MCF 10A (cell line): ENCODE measurements around the gene POLR3A. TPM values are rescaled to one million over a fixed set of nuclear protein-coding genes. Genes with fewer than 3 reads are reported as not detected.
"Not testable (repeated sequence)": the region's sequence is repeated elsewhere in the genome, so short reads cannot be mapped to it uniquely, and the experiment has no call there.

Source experiments
- BruUV-seq: library from RNA; stranded (reverse); fragments of 400-500 nt; replicated peaks from 2 replicates; lab custom pipeline; 2021; lab: Mats Ljungman, UMichigan
- CTCF ChIA-PET: fragments of 300-600 bp; sonication (Branson Sonifier 250); formaldehyde crosslinking; extraction: SDS; loops from one replicate; lab custom pipeline; 2021; ENCODE audit warnings: antibody characterized with exemption, inconsistent platforms; lab: Yijun Ruan, JAX
- POLR2A ChIA-PET: fragments of 300-600, 350-650 bp; sonication (Branson Sonifier 250); formaldehyde crosslinking; extraction: SDS; loops from one replicate; lab custom pipeline; 2020; ENCODE audit warnings: antibody characterized with exemption, inconsistent platforms; lab: Yijun Ruan, JAX
- DNase-seq: peaks from one replicate; pipeline ENCODE4 v3.0.0-alpha.2; 2018; ENCODE audit not compliant: unreplicated experiment
- H3K27ac Mint-ChIP-seq: one replicate; pipeline ENCODE4 v1.8.0; 2022; ENCODE audit warnings: mild to moderate bottlenecking, low read depth, mixed read lengths; ENCODE audit not compliant: unreplicated experiment
- H3K27me3 Mint-ChIP-seq: one replicate; pipeline ENCODE4 v1.8.0; 2022; ENCODE audit warnings: mixed read lengths; ENCODE audit not compliant: insufficient read depth, unreplicated experiment
- H3K36me3 Mint-ChIP-seq: one replicate; pipeline ENCODE4 v1.8.0; 2022; ENCODE audit warnings: mild to moderate bottlenecking, moderate library complexity, mixed read lengths; ENCODE audit not compliant: insufficient read depth, unreplicated experiment
- H3K4me1 Mint-ChIP-seq: one replicate; pipeline ENCODE4 v1.8.0; 2022; ENCODE audit warnings: mixed read lengths; ENCODE audit not compliant: insufficient read depth, unreplicated experiment
- H3K4me3 Mint-ChIP-seq: one replicate; pipeline ENCODE4 v1.8.0; 2022; ENCODE audit warnings: mild to moderate bottlenecking, moderate library complexity, mixed read lengths; ENCODE audit not compliant: unreplicated experiment
- H3K9me3 Mint-ChIP-seq: one replicate; pipeline ENCODE4 v1.8.0; 2022; ENCODE audit warnings: mixed read lengths; ENCODE audit not compliant: unreplicated experiment
- CTCF ChIP-seq: fragments of 200-600 bp; IDR thresholded peaks from one replicate; pipeline ENCODE4 v1.8.0; 2022; ENCODE audit warnings: antibody characterized with exemption, mild to moderate bottlenecking; ENCODE audit not compliant: unreplicated experiment
- intact Hi-C: fragments of 100-400 bp; cut with micrococcal nuclease; formaldehyde crosslinking; loops from 2 replicates; pipeline ENCODE4 v1.14.1; 2022
- total RNA-seq: library from RNA; stranded (reverse); gene quantifications from 2 replicates; pipeline ENCODE4 v1.2.3, GENCODE V29; 2022

Gene POLR3A
- total RNA-seq, 1 experiment from 2014 or later = 19.1 TPM

DNA sequence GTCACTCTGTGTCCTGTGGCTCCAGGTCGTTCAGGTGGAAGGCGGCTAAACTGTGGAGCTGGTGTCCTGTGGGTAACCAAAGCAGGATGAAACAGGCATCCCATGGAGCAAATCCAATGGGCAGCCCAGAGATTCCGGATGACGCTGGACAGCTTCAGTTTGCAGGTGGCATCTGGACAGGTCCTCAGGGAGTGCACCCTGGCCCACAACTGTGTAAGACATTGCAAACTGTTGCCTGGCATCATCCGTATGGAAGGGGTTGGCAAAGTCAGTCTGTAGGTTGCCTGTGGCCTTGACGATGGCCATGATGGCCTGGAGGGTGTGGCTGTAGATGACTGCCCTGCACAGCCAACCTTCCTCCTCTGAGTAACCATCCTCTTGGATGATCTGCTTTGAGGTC is 39.8 kb upstream of the POLR3A start:
- TF ChIP-seq CTCF = no peak
- no peak for DNase-seq
- CTCF ChIA-PET = interaction anchor here (0.6 kb wide), 1 partner anchor 767 kb away, joined by 3 read pairs; no protein-coding TSS in a partner anchor
- Mint-ChIP-seq H3K4me1 (no peaks in the 10 kb centered on the region), H3K27me3 (no peaks in the 10 kb centered on the region), H3K36me3 (no peaks in the 10 kb centered on the region), H3K4me3 (no peak overlapping the region), H3K9me3 (no peaks in the 10 kb centered on the region), H3K27ac (no peak overlapping the region)
- intact Hi-C loops = no loop called here
- BruUV-seq = no TSS peak
- POLR2A ChIA-PET = no interaction called here

- no peak for DNase-seq
- peaks cover 19% of the 10 kb centered on the region for H3K27me3 Mint-ChIP-seq
- no peak overlapping the region for H3K27ac Mint-ChIP-seq
- ChIA-PET POLR2A (no interaction called here), CTCF (interaction anchor here (0.8 kb wide), 1 partner anchor 19 kb away, joined by 3 read pairs; no protein-coding TSS in a partner anchor)
- no peaks in the 10 kb centered on the region for H3K4me1 Mint-ChIP-seq
- BruUV-seq = no TSS peak
- intact Hi-C loops = no loop called here
- no peaks in the 10 kb centered on the region for H3K36me3 Mint-ChIP-seq
- no peak overlapping the region for H3K4me3 Mint-ChIP-seq
- no peaks in the 10 kb centered on the region for H3K9me3 Mint-ChIP-seq
- no peak for TF ChIP-seq CTCF
Observed at GRCh38 chr10:78066728-78067430, 37.6 kb upstream of the POLR3A start.

DNA sequence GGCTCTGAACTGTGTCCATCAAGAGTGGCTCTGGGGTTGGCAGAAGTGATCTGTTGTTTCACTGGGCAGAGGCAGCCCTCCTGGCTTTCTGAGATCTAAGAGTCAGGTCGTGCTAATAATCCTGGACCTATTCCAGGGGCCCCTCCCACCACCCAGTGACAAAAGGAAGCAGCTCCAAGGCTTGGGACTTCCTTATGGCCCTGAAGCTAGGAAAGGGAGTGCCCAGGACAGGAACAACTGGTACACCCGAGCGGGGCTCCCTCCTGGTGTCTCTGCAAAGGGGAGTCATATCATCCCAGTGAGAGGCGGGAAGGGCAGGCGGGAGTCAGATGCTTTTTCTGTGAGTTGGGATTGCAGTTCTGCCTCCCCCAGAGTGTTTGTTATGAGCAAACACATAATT is 36.7 kb upstream of the POLR3A start:
- no peak for TF ChIP-seq CTCF
- H3K4me1 Mint-ChIP-seq = no peaks in the 10 kb centered on the region
- no peak overlapping the region for H3K4me3 Mint-ChIP-seq
- peaks cover 26% of the 10 kb centered on the region for H3K27me3 Mint-ChIP-seq
- no peak overlapping the region for H3K27ac Mint-ChIP-seq
- intact Hi-C loops = no loop called here
- no peak for DNase-seq
- no TSS peak for BruUV-seq
- ChIA-PET POLR2A (interaction anchor here (0.6 kb wide), 1 partner anchor 32 kb away, joined by 3 read pairs; no protein-coding TSS in a partner anchor), CTCF (interaction anchor here (0.8 kb wide), 1 partner anchor 19 kb away, joined by 3 read pairs; no protein-coding TSS in a partner anchor)
- H3K9me3 Mint-ChIP-seq = no peaks in the 10 kb centered on the region
- no peaks in the 10 kb centered on the region for H3K36me3 Mint-ChIP-seq

- BruUV-seq = no TSS peak
- DNase-seq = no peak
- Mint-ChIP-seq H3K9me3 (no peaks in the 10 kb centered on the region), H3K27me3 (peaks cover 26% of the 10 kb centered on the region), H3K4me1 (no peaks in the 10 kb centered on the region), H3K4me3 (no peak overlapping the region), H3K36me3 (no peaks in the 10 kb centered on the region), H3K27ac (no peak overlapping the region)
- TF ChIP-seq CTCF = no peak
- CTCF ChIA-PET = no interaction called here
- intact Hi-C loops = no loop called here
- POLR2A ChIA-PET = no interaction called here
Observed at GRCh38 chr10:78065611-78066010, 36.3 kb upstream of the POLR3A start.

DNA sequence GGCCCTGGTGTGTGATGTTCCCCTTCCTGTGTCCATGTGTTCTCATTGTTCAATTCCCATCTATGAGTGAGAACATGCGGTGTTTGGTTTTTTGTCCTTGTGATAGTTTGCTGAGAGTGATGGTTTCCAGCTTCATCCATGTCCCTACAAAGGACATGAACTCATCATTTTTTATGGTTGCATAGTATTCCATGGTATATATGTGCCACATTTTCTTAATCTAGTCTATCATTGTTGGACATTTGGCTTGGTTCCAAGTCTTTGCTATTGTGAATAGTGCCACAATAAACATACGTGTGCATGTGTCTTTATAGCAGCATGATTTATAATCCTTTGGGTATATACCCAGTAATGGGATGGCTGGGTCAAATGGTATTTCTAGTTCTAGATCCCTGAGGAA is 35.6 kb upstream of the POLR3A start:
- H3K36me3 Mint-ChIP-seq, H3K4me1 Mint-ChIP-seq, CTCF ChIA-PET, H3K9me3 Mint-ChIP-seq, H3K27ac Mint-ChIP-seq, BruUV-seq, H3K4me3 Mint-ChIP-seq, intact Hi-C loops, DNase-seq, POLR2A ChIA-PET: not testable (repeated sequence)
- peaks cover 26% of the 10 kb centered on the region for H3K27me3 Mint-ChIP-seq
